Lung (tissue), 12 donors: ENCODE data around the gene EHD1. TPM values are rescaled to one million over a fixed set of nuclear protein-coding genes. Genes with fewer than 3 reads are reported as not detected.
"Not testable (repeated sequence)": the region's sequence is repeated elsewhere in the genome, so short reads cannot be mapped to it uniquely, and the experiment has no call there.

Experiments used
- ATAC-seq: fragments of 200-7000 bp; cut with Tn5 transposase; one replicate; pipeline ENCODE4 v1.9.1; 2020; ENCODE audit warnings: moderate number of reproducible peaks; ENCODE audit not compliant: insufficient read depth, low FRiP score
- DNase-seq, 3 donors: peaks; one replicate each; pipeline ENCODE4 v3.0.0-alpha.2; 2013 to 2017
- H3K27ac ChIP-seq, 2 donors: one replicate each; pipeline ENCODE4 v1.5.1; 2013; ENCODE audit warnings: mild to moderate bottlenecking in 2 of 2, moderate library complexity in 2 of 2, control low read depth in 1 of 2, inconsistent platforms in 1 of 2, low read depth in 1 of 2, low read length in 1 of 2
- H3K27me3 ChIP-seq, 3 donors: one replicate each; pipeline ENCODE4 v1.5.1; 2013; ENCODE audit warnings: low read length in 2 of 3; ENCODE audit not compliant: control insufficient read depth in 3 of 3, insufficient read depth in 3 of 3
- H3K36me3 ChIP-seq, 4 donors: one replicate each; pipeline ENCODE4 v1.5.1; 2013; ENCODE audit warnings: low read length in 4 of 4, mild to moderate bottlenecking in 1 of 4, moderate library complexity in 1 of 4; ENCODE audit not compliant: control insufficient read depth in 4 of 4, insufficient read depth in 4 of 4
- H3K4me1 ChIP-seq, 5 donors: one replicate each; pipeline ENCODE4 v1.5.1; 2013; ENCODE audit warnings: low read length in 5 of 5, mild to moderate bottlenecking in 2 of 5, moderate library complexity in 1 of 5; ENCODE audit not compliant: control insufficient read depth in 5 of 5, insufficient read depth in 5 of 5
- H3K4me3 ChIP-seq: one replicate; pipeline ENCODE4 v1.5.1; 2013; ENCODE audit warnings: mild to moderate bottlenecking, control low read depth, moderate library complexity
- H3K9ac ChIP-seq, 2 donors: one replicate each; pipeline ENCODE4 v1.5.1; 2013; ENCODE audit warnings: low read length in 2 of 2, control low read depth in 1 of 2; ENCODE audit not compliant: insufficient read depth in 1 of 2
- H3K9me3 ChIP-seq, 4 donors: one replicate each; pipeline ENCODE4 v1.5.1; 2013; ENCODE audit warnings: low read length in 3 of 4, mild to moderate bottlenecking in 1 of 4, moderate library complexity in 1 of 4; ENCODE audit not compliant: control insufficient read depth in 4 of 4, insufficient read depth in 3 of 4
- CTCF ChIP-seq: IDR thresholded peaks from 2 replicates; pipeline ENCODE4 v1.5.1; 2012; ENCODE audit warnings: mild to moderate bottlenecking; ENCODE audit errors: control extremely low read depth, extremely low read depth
- WGBS, 2 donors: extraction: QIAGEN DNeasy Blood & Tissue Kit; methylation state at CpG; one replicate each; pipeline ENCODE4 v1.1.7; 2013; 5-methylcytosine and 5-hydroxymethylcytosine counted together
- polyA plus RNA-seq, 2 donors: library from polyadenylated mRNA; stranded (reverse); fragments of 200-250 nt; gene quantifications; one replicate each; pipeline ENCODE4 v1.2.1, GENCODE V29; 2013
- total RNA-seq, 2 donors: library from RNA; depleted of rRNA in 1 of 2; stranded (reverse); fragments of >200 nt in 1 of 2; gene quantifications; one replicate each; pipeline ENCODE4 v1.2.1, GENCODE V29; 2014 to 2021
- donor health status: control.
- donor health status: control.
- donor health status: Bipolar disorder and iron deficiency.
- donor health status: healthy.
- donor health status: DM: yes; HTN: yes; CAD: no.

Gene EHD1
- total and polyA plus RNA-seq, 4 donors: 42.1 to 144 (median 105) TPM

- TF ChIP-seq CTCF: peak; percentile 98
- Histone ChIP-seq H3K4me1 (peaks cover 0 to 30% (median 12%) of the 10 kb centered on the region in 5 donors), H3K27me3 (no peaks in the 10 kb centered on the region), H3K27ac (no peak overlapping the region), H3K9ac (no peak overlapping the region), H3K4me3 (no peak overlapping the region), H3K9me3 (no peaks in the 10 kb centered on the region), H3K36me3 (no peaks in the 10 kb centered on the region)
- DNase-seq: peak; percentile 90 to 94 (median 92)
- peak; percentile 67 for ATAC-seq
- 21 to 38% methylated on average over 12 to 13 of the region's 13 CpGs for WGBS, 2 donors
Measured at GRCh38 chr11:64846998-64847666, 31.3 kb downstream of the EHD1 start.

GRCh38 chr11:64845776-64846129 lies 32.7 kb downstream of the EHD1 start:
- H3K4me3 ChIP-seq, H3K36me3 ChIP-seq, ATAC-seq, H3K27me3 ChIP-seq, H3K9ac ChIP-seq, H3K9me3 ChIP-seq, DNase-seq: not testable (repeated sequence)
- WGBS, 2 donors: 79 to 91% methylated on average over 8 of the region's 8 CpGs
- Histone ChIP-seq H3K4me1 (peaks cover 0 to 30% (median 9%) of the 10 kb centered on the region in 5 donors), H3K27ac (peak overlapping the region in 1 of 2 donors; percentile 65)

- Histone ChIP-seq H3K27me3 (no peaks in the 10 kb centered on the region), H3K9me3 (no peaks in the 10 kb centered on the region), H3K4me3 (no peak overlapping the region), H3K27ac (peak overlapping the region in 1 of 2 donors; percentile 86), H3K36me3 (peaks cover 0 to 4% (median 0%) of the 10 kb centered on the region in 4 donors), H3K9ac (no peak overlapping the region), H3K4me1 (peaks cover 0 to 30% (median 9%) of the 10 kb centered on the region in 5 donors)
- WGBS, 2 donors: 14 to 21% methylated on average over 9 of the region's 9 CpGs
- TF ChIP-seq CTCF: no peak
- no peak for ATAC-seq
- DNase-seq: peak; percentile 80 to 88 (median 86)
Measured at GRCh38 chr11:64845129-64845775, 33.2 kb downstream of the EHD1 start.

- peaks cover 0 to 24% (median 9%) of the 10 kb centered on the region in 5 donors for H3K4me1 ChIP-seq
- 0 to 1% methylated on average over 44 to 96 of the region's 96 CpGs for WGBS, 2 donors
- DNase-seq: peak; percentile 72 to 80 (median 80)
- TF ChIP-seq CTCF: peak; percentile 58
- no peaks in the 10 kb centered on the region for H3K9me3 ChIP-seq
- peak; percentile 76 for ATAC-seq
- peak within 1 kb of the TSS in 1 of 2 donors; percentile 86 for H3K27ac ChIP-seq
- peak within 1 kb of the TSS; percentile 33 for H3K4me3 ChIP-seq
- H3K9ac ChIP-seq: no peak within 1 kb of the TSS
- peaks cover 0 to 6% (median under 1%) of the 10 kb centered on the region in 4 donors for H3K36me3 ChIP-seq
- H3K27me3 ChIP-seq: no peaks in the 10 kb centered on the region
Measured at GRCh38 chr11:64844330-64845128, 33.9 kb downstream of the EHD1 start, which contains the start of gene CDC42BPG. CDC42BPG (minus strand) TSS chr11:64844653; CDS start chr11:64844569, 84 bp downstream.
